Fibroblast of lung (primary cell): ENCODE results near the gene OVOL2. TPM values are rescaled to one million over a fixed set of nuclear protein-coding genes. Genes with fewer than 3 reads are reported as not detected.

Experiments
- DNase-seq, 2 donors: peaks; one replicate each; pipeline versions ENCODE4 v3.0.0 to v3.0.0-alpha.2; 2010; ENCODE audit warnings: low read depth in 2 of 2
- H2AFZ ChIP-seq: 2 replicates; pipeline ENCODE4 v1.5.1; 2012; ENCODE audit warnings: low read length, control low read depth, inconsistent platforms
- H3K27ac ChIP-seq: 2 replicates; pipeline ENCODE4 v1.5.1; 2011; ENCODE audit warnings: low read length, control low read depth; ENCODE audit not compliant: insufficient read depth
- H3K27me3 ChIP-seq: 2 replicates; pipeline ENCODE4 v1.5.1; 2011; ENCODE audit warnings: mild to moderate bottlenecking, low read length; ENCODE audit not compliant: control insufficient read depth, insufficient read depth
- H3K36me3 ChIP-seq: 2 replicates; pipeline ENCODE4 v1.5.1; 2011; ENCODE audit warnings: low read length; ENCODE audit not compliant: control insufficient read depth, insufficient read depth
- H3K4me1 ChIP-seq: 2 replicates; pipeline ENCODE4 v1.5.1; 2011; ENCODE audit warnings: low read length; ENCODE audit not compliant: control insufficient read depth, insufficient read depth; ENCODE audit errors: extremely low read depth
- H3K4me2 ChIP-seq: 2 replicates; pipeline ENCODE4 v1.5.1; 2011; ENCODE audit warnings: low read length, control low read depth; ENCODE audit not compliant: insufficient read depth; ENCODE audit errors: extremely low read depth
- H3K4me3 ChIP-seq, 4 experiments: fragments of 200-600 bp in 1 of 4; sonication (generic) in 1 of 4; replicated peaks in 1 of 4; 2 replicates each; pipeline ENCODE4 v1.5.1; 2011 to 2016; ENCODE audit warnings: low read length in 4 of 4, low read depth in 3 of 4, mild to moderate bottlenecking in 3 of 4, control low read depth in 2 of 4, inconsistent platforms in 1 of 4, mixed read lengths in 1 of 4; ENCODE audit not compliant: insufficient read depth in 1 of 4; ENCODE audit errors: control extremely low read depth in 1 of 4
- H3K79me2 ChIP-seq: 2 replicates; pipeline ENCODE4 v1.5.1; 2012; ENCODE audit warnings: mild to moderate bottlenecking, low read length, inconsistent platforms; ENCODE audit not compliant: control insufficient read depth, insufficient read depth
- H3K9ac ChIP-seq: 2 replicates; pipeline ENCODE4 v1.5.1; 2011; ENCODE audit warnings: mild to moderate bottlenecking, low read length, control low read depth; ENCODE audit not compliant: insufficient read depth
- H3K9me3 ChIP-seq: 2 replicates; pipeline ENCODE4 v1.5.1; 2012; ENCODE audit warnings: low read depth, low read length; ENCODE audit not compliant: control insufficient read depth, insufficient read depth
- H4K20me1 ChIP-seq: 2 replicates; pipeline ENCODE4 v1.5.1; 2011; ENCODE audit warnings: low read length; ENCODE audit not compliant: control insufficient read depth, insufficient read depth; ENCODE audit errors: extremely low read depth
- EZH2 ChIP-seq: IDR thresholded peaks from 2 replicates; pipeline ENCODE4 v1.5.1; 2012; ENCODE audit warnings: low read length, control low read depth, mild to moderate bottlenecking; ENCODE audit errors: missing control alignments
- polyA plus RNA-seq, 2 donors: library from polyadenylated mRNA; depleted of rRNA in 1 of 2; stranded (reverse) in 1 of 2; unstranded in 1 of 2; fragments of >200 nt; gene quantifications; 2 replicates each; pipeline ENCODE4 v1.2.1, GENCODE V29; 2011 to 2012; ENCODE audit warnings: missing spikeins in 1 of 2
- total RNA-seq: library from RNA; depleted of rRNA; stranded (reverse); fragments of >200 nt; gene quantifications from 2 replicates; pipeline ENCODE4 v1.2.1, GENCODE V29; 2014
- TF ChIP-seq, protein P1 (sequence below), 2 donors: IDR thresholded peaks in 1 of 2; conservative IDR thresholded peaks in 1 of 2; 1 replicate in 1 of 2; 2 replicates in 1 of 2; pipeline ENCODE4 v1.5.1; 2011 to 2012; ENCODE audit warnings: low read length in 2 of 2, control low read depth in 1 of 2, inconsistent platforms in 1 of 2, low read depth in 1 of 2, mild to moderate bottlenecking in 1 of 2

Gene OVOL2
- total and polyA plus RNA-seq, 2 donors (not counting 1 experiment from before 2014, with no cell fraction given) = not detected

DNA sequence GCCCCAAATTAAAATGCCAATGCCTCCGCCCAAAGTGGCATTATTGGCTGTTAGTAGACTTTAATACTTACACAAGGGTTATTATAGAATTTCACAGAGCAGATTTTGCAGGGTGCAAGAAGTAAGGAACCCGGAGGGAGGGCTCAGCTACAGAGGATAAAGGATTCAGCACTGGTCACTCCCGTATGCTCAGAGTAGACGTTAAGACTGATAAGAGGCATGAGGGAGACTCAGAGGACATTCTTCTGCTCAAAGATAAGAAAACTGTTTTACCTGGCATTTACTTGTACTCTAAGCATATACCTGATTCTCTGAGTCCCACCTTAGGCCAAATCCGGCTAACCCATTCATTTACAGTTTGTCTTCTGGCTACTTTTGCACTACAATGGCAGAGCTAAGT is 36.5 kb upstream of the OVOL2 start:
- H3K4me2 ChIP-seq = no peak overlapping the region
- no peak for DNase-seq
- no peaks in the 10 kb centered on the region for H3K4me1 ChIP-seq
- TF ChIP-seq EZH2 = no peak
- TF ChIP-seq, protein P1, sequence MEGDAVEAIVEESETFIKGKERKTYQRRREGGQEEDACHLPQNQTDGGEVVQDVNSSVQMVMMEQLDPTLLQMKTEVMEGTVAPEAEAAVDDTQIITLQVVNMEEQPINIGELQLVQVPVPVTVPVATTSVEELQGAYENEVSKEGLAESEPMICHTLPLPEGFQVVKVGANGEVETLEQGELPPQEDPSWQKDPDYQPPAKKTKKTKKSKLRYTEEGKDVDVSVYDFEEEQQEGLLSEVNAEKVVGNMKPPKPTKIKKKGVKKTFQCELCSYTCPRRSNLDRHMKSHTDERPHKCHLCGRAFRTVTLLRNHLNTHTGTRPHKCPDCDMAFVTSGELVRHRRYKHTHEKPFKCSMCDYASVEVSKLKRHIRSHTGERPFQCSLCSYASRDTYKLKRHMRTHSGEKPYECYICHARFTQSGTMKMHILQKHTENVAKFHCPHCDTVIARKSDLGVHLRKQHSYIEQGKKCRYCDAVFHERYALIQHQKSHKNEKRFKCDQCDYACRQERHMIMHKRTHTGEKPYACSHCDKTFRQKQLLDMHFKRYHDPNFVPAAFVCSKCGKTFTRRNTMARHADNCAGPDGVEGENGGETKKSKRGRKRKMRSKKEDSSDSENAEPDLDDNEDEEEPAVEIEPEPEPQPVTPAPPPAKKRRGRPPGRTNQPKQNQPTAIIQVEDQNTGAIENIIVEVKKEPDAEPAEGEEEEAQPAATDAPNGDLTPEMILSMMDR (conservative IDR thresholded peaks at IDR 0.05 in 1 of 2, IDR thresholded peaks at IDR 0.05 in 1 of 2; ENCODE audit: low read depth in 1 of 2, low read length in 2 of 2) = no peak
- H3K4me3 ChIP-seq = no peak overlapping the region
- H3K27me3 ChIP-seq = no peaks in the 10 kb centered on the region
- no peak overlapping the region for H2AFZ ChIP-seq
- H3K36me3 ChIP-seq = no peaks in the 10 kb centered on the region
- H3K9ac ChIP-seq = no peak overlapping the region
- no peaks in the 10 kb centered on the region for H3K79me2 ChIP-seq
- no peak overlapping the region for H3K27ac ChIP-seq
- H4K20me1 ChIP-seq = no peaks in the 10 kb centered on the region
- H3K9me3 ChIP-seq = no peaks in the 10 kb centered on the region

DNA sequence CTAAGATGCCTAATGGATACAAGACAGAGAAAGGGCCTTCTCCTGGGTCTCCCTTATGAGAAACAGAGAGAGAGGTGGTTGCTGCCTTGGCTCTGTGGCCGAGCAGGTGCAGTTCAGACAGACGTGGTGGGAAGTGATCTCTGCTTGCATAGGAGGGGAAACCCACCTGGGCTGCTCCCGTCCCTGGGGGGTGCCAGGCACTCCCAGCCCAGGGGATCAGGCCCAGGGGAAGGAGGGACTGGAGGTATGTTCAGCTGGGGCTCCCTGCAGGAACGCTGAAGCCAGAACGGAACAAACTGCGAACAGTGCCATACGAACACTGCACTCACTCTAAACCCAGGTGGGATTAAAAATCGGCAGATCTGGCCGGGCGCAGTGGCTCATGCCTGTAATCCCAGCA is 35.7 kb upstream of the OVOL2 start:
- Histone ChIP-seq H3K4me1 (no peaks in the 10 kb centered on the region), H3K27ac (no peak overlapping the region), H4K20me1 (no peaks in the 10 kb centered on the region), H3K9me3 (no peaks in the 10 kb centered on the region), H3K79me2 (no peaks in the 10 kb centered on the region), H2AFZ (no peak overlapping the region), H3K27me3 (no peaks in the 10 kb centered on the region), H3K4me2 (no peak overlapping the region), H3K4me3 (no peak overlapping the region), H3K9ac (no peak overlapping the region), H3K36me3 (no peaks in the 10 kb centered on the region)
- TF ChIP-seq EZH2 = no peak
- TF ChIP-seq, protein P1 (conservative IDR thresholded peaks at IDR 0.05 in 1 of 2, IDR thresholded peaks at IDR 0.05 in 1 of 2; ENCODE audit: low read depth in 1 of 2, low read length in 2 of 2) = no peak
- no peak for DNase-seq

DNA sequence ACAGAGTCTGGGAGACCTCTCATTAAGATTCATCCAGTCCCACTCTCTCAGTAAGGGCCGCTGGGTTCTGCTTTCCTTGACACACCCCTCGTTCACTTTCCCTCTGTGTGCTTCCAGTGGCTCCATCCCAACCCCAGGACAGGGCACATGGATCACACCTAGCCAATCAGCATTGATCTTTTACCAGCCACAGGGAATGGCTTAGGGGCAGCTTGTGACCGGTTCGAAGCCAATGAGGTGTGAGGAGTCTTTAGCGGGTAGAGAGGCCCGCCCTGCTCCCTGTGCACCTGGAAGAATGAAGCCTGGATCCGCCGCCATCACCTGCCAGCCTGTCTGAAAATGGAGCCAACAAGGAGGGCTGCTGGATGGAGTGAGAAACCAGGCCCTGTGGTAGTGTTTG is 35.2 kb upstream of the OVOL2 start:
- Histone ChIP-seq H3K9me3 (no peaks in the 10 kb centered on the region), H3K4me3 (no peak overlapping the region), H3K79me2 (no peaks in the 10 kb centered on the region), H3K4me1 (no peaks in the 10 kb centered on the region), H3K9ac (no peak overlapping the region), H3K27ac (no peak overlapping the region), H3K4me2 (no peak overlapping the region), H2AFZ (no peak overlapping the region), H4K20me1 (no peaks in the 10 kb centered on the region), H3K27me3 (no peaks in the 10 kb centered on the region), H3K36me3 (no peaks in the 10 kb centered on the region)
- TF ChIP-seq, protein P1 (conservative IDR thresholded peaks at IDR 0.05 in 1 of 2, IDR thresholded peaks at IDR 0.05 in 1 of 2; ENCODE audit: low read depth in 1 of 2, low read length in 2 of 2) = no peak
- no peak for TF ChIP-seq EZH2
- DNase-seq = no peak
